Measurements from ENCODE around the gene BORCS5.

- TF ChIP-seq EZH2phosphoT487 (IDR thresholded peaks at IDR 0.05; ENCODE audit: insufficient read depth, low read depth) (no peak), EZH2 (IDR thresholded peaks at IDR 0.05; ENCODE audit: insufficient read depth, poor library complexity, severe bottlenecking) (no peak)
Measured at GRCh38 chr12:12501121-12501520, 144.2 kb downstream of the BORCS5 start.

Data from GM23248 (cell line).